Hepatocyte (in vitro differentiated cells): Measurements from ENCODE around the gene TPM3.

ENCODE experiments used
- EZH2phosphoT487 ChIP-seq: fragments of 200-600 bp; sonication (generic); IDR thresholded peaks from one replicate; pipeline ENCODE4 v1.6.1; 2018; ENCODE audit warnings: antibody characterized with exemption, mild to moderate bottlenecking, low read depth, moderate library complexity; ENCODE audit not compliant: unreplicated experiment, severe bottlenecking
- TF ChIP-seq, protein P1 (sequence below): fragments of 200-600 bp; sonication (generic); IDR thresholded peaks from 2 replicates; pipeline ENCODE4 v1.5.1; 2016; ENCODE audit warnings: antibody characterized with exemption, mild to moderate bottlenecking; ENCODE audit not compliant: poor library complexity

DNA sequence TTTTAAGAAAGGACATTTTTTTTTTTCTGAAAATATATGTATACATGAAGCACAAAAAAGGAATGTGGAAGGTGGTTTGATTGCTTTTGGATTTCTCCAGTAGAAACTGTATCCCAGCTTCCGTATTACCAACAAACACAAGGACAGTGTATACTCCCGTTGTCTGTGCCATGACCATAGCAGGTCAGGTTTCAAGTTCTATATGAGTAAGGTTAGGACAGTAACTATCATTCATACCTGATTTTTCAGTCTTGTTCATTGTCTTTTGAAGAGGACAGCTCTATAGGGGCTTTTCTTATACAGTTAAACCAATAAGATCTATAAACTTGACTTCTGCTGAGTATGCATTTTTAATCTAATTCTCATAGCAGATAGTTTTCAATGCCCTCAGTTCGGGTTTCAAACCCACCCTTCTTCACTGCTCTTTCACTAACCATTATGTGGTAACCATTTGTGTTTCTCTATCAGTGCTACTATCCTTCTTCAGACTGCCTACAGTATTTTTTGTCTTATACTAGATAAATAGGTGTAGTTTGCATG, 48.5 kb upstream of the TPM3 start:
- TF ChIP-seq, protein P1, sequence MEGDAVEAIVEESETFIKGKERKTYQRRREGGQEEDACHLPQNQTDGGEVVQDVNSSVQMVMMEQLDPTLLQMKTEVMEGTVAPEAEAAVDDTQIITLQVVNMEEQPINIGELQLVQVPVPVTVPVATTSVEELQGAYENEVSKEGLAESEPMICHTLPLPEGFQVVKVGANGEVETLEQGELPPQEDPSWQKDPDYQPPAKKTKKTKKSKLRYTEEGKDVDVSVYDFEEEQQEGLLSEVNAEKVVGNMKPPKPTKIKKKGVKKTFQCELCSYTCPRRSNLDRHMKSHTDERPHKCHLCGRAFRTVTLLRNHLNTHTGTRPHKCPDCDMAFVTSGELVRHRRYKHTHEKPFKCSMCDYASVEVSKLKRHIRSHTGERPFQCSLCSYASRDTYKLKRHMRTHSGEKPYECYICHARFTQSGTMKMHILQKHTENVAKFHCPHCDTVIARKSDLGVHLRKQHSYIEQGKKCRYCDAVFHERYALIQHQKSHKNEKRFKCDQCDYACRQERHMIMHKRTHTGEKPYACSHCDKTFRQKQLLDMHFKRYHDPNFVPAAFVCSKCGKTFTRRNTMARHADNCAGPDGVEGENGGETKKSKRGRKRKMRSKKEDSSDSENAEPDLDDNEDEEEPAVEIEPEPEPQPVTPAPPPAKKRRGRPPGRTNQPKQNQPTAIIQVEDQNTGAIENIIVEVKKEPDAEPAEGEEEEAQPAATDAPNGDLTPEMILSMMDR = no peak
- no peak for TF ChIP-seq EZH2phosphoT487
